Measurements from ENCODE around the gene ATG2B.

Gene ATG2B

DNA sequence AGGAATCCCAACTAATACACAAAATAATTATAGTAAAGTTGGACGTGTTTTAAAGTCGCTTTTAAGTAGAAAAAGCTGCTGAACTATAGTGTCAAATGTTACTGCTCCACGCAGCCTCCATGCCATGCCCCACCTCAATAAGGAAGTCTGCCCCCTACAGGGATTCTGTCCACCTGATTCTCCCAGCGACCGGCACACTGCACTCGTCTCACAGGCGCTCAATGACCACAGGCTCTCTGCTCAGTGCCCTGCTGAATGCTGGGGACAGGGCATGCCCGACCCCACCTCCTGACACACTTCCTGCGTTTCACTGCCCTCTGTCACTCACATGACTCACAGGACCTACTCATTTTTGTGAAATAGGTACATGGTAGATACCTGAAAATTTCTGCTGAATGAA, 58.2 kb downstream of the ATG2B start:
- no peak for DNase-seq

DNA sequence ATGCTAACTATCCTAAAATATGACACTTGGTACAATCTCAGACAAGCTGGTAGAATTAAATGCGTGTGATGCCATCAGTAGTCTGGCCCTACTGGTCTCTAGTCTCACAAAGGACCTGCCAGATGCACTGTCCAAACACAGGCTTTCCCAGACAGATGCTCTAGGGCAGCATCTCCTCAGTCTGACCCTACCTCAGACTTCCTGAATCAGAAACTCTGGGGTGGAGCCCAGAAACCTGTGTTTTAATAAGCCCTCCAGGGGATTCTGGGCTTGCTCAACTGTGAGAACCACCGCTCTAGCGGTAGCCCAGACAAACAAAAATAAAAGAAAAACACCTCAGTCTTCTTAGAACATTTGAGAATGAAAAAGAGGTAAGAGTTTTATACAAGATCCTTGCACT, 59.2 kb downstream of the ATG2B start:
- DNase-seq = no peak

DNA sequence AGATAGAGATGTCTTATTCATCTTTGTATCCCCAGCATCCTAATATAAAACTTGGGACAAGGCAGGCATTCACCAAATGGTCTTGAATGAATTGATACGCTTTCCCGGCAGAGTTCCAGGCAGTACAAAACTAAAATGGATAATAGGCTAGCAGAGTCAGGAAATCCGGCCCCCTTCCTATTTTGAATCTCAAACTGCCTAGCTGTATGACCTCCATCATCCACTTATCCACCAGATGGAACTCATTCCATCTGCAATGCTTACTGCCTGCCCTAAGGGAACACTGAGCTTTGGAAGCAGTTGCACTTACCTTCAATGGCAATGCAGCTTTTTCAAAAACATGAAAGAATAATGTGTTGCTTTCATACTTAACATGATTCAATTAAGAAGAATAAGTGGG, 63.7 kb downstream of the ATG2B start:
- DNase-seq = no peak

DNA sequence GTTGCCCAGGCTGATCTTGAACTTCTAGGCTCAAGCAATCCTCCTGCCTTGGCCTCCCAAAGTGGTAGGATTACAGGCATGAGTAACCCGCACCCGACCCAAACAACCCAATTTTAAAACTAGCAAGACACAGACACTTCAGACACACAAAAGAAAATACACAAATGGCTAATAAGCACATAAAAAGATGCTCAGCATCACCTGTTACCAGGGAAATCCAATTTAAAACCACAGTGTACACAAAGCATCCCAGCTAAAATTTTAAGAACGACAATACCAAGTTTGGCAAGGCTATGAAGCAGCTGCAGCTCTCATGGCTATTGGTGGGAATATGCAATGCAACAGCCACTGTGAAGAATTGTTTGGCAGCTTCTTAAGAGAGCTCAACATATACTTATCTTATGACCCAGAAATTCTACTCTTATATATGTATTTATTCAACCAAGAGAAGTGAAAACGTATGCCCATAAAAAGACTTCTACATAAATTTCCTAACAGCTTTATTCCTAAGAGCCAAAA, 65.1 kb downstream of the ATG2B start:
- no peak for DNase-seq

DNA sequence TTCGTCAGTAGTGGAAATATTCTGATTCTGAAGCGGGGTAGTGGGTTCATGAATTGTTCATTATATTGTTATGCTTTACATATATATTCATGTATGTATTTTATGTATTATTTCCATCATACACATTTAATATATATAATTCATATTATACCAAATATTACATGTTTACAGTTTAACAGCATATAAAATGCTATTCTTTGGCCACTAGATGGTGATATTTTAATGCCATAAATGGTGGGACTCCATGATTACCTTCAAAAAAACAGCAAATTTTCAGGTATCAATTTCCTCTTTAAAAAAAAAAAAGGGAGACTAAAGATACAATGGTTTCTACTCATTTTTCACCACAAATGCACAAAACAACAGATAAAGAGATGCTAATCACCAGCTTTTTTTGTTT, 66.1 kb downstream of the ATG2B start:
- no peak for DNase-seq

DNA sequence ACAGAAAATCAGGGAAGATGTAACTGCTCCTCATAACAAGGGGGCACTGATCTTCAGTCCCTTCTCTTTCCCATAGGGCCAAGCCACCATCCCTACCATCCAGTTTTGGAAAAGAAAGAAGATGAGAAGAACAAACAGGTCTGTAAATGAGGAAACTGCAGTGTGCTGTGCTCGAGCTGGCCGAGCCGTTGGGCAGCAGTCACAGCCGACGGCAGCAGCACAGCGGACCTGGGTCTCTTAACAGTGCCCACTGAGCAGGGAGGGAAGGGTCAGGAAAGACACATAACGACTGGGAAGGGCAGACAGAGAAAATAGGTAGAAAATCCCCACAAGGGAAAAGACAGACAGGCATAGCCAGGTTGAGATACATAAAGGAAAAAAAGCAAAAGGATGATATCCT, 68.9 kb downstream of the ATG2B start:
- DNase-seq = no peak

DNA sequence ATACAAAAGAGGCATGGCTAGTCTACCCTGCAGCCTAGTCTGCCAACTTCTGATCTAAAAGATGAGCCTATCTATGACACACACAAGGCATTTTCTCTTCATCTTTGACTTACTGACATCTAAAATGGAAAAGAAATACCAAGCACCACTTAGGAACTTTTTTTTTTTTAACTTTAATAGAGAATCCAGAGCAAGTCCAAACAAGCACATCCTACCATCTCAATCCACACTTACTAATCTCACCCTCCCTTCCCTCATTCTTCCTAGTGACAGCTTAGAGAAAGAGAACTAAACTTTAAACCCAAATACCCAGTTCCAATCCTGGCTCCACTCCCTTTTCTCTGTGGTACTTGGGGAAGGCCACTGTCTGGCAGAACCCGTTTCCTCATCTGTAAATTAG, 75.3 kb downstream of the ATG2B start:
- DNase-seq = no peak

DNA sequence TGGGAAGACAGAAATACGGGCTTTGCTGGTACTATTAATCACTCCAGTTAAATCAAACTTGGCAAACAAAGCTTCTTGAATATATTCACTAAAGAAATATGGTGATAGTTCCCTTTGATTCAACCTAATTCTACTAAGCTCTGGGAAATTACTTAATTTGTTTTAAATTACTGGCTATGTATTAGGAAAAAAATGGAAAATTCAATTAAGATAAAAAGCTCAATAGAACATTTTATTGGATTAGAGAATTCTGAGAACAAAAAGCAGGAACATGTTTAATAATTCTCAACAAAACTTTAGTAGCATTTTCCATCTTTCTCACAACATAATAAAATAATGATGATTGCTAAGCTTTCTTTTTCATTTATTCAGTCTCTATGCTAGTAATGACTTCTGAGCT, 76.9 kb downstream of the ATG2B start:
- no peak for DNase-seq

DNA sequence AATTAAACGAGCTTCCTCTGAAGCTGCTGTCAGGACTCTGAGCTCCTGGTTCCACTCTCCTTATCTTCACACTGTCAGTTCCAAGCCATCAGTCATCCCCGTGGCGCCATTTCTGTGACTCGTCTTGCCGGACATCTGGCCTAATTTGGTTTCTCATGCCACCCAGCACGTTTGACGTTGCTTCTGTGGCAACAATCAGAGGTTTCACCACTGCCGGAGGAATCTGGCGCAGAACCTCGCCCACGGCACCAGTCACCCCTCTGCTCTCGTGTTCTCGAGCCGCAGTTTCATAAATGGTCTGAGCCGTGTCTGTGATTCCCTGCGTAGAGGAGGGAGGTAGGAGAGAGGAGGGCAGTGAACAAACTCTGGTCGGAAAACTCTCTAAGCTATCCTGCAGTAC, 77.5 kb downstream of the ATG2B start:
- DNase-seq = no peak

DNA sequence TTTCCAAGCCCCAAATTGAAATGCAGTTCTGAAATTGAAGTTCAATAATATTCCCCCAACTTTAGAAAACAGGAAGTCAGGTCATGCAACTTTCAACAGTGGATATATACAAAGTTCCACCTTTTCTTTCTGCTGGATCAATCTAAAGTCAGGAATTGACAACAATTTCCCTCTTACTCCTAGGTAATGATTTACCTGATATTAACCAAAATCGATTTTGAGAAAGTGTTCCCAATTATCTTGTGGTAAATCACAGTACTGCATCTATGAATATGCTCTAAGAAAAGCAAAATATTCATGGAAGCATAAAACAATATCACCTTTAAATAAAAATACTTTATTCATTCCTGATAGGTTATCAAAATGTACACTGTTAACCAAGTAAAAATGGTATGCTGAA, 78.7 kb downstream of the ATG2B start:
- no peak for DNase-seq

DNA sequence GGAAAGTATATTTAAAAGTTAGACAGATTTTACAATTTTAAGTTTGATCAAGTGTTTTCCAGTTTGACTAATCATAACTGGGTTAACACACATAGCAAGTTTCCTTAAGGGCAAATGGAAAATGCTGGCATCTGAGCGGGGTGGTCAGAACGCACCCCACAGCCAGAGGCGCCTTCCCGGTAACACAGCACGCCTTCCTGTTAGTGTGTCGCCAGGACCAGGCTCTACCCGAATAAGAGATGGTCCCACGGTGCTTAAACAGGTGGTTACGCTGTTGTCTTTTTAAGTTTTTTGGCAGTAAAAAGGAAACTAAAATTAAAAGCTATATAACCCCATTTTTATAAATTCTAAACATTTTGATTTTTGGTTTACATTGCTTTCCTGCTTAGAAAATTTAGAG, 79.1 kb downstream of the ATG2B start:
- no peak for DNase-seq

DNA sequence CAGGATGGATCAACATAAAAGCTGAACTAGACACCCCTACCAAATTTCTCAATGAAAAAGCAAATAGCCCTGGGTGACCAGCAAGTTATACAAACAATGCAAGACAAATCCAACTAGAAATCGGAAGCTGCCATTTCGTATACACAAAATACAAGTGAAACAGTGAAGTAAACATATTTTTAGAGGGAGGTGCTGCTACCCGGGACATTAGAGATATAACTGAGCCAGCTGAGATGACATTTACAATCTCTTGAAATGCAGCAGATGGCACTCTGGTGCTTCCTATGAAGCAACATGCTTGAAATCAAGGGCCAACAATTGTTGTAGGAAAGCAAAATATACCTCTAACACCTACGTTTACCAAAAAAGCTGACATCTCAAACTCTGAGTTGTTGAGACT, 81.7 kb downstream of the ATG2B start:
- DNase-seq = no peak

DNA sequence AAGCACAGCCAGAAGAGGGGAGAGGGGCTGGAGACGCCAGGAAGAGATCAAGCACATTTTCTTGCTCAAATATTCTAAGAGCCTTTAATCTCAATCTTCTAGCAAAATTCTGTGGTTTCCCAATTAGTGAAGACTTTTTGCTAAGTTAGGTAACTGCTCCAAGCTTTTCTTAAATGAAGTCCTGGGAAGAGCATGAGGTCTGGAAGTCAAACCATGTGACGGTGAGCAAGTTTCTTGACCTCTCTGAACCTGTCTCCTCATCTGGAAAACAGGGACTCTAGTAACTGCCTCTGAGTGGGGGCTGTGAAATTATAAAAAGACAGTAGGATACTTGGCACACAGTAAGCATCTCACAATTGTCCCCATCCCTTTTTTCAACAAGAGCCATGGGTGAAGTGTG, 83.0 kb downstream of the ATG2B start:
- no peak for DNase-seq

DNA sequence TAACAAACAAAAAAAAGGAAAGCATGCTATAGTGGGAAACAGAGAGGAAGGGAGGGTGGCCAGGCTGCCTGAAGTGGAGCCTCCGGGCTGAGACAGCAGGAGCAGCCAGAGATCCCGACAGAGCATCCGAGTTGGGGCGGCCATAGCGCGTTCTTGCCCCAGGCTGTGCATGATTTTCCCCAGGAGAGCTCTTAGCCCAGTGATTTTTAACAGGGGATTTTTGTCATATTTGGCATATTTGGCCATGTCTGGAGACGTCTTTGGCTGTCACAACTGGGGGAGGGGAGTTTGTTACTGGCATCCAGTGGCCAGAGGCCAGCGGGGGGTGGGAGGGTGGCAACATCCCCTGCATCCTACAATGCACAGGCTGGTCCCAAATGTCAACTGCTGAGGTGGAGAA, 83.6 kb downstream of the ATG2B start:
- DNase-seq = no peak

DNA sequence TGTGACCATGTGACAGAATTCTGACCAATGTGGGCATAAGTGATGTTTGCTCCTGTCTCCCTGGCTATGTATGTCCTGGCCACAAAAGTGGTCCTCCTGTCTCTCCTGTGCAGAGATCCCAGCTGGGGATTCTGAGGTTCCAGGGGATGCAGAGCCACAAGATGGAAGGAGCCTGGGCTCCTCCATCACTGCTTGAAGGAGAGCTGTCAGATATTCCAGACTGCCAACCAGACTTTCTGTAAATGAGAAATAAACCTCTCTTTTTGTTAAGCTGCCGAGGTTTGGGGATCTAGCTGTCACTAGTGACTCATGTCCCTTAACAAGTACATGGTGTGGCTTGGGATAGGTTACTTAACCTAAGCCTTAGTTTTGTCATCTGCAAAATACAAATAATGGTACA, 85.3 kb downstream of the ATG2B start:
- no peak for DNase-seq

DNA sequence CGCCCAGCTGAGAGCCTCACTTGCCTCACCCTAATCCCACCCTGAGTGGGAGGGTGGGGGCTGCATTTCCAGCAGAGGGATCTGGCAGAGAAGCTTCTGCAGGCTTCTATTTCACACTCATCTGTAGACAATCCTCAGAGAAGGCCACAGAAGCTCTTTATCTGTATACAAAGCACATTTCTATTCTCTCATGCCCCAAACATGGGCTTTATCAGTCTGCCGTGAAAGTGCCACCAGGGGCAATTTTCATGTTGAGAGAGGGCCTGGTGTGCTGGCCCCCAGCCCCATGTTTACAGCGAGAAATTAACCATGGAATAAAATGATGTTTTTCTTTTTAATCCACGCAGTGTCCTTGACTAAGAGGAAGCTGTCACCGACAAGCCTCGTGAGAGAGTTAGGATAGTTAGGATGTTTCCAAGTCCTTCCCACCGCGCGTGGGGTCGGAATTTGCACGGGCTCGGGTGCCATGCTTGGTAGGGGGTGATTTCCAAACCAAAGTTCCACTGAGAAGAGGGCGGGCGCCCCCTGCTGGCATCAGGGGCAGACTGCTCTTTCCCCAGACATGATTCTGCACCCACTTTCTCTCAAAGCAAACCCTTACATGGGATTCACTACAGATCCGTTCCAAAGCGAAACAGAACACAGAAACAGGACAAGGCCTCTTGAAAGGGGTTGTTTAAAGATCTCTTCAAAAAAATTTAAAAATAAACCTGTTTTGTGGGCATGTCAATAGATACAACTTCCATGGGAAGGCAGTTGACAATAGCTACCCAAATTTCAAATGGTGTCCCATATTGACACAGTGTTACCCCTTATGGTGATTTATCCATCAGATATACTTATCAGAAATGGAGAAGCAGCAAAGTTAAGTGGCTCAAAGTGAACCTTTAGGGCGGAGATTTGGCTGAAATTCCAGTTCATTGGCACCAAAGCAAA, 87.7 kb downstream of the ATG2B start:
- peak; percentile 9 to 18 for DNase-seq

DNA sequence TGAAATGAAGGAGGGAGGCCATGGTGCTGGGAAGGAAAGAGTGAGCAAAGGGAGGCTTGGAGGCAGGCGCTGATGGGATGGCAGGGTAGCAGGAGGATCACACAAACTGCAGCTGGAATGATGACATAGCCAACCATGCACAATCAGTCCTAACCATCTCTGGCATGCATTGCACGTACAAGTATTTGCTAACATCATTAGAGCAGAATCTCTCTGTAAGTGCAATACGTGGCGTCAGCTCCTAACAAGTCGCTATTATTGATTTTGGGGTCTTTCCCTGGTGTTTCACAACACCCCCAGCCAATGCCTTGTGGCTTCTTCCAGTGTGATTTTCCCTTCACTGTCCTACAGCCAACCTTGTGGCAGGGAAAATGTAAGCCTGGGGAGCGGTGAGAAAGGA, 88.6 kb downstream of the ATG2B start:
- DNase-seq = no peak

DNA sequence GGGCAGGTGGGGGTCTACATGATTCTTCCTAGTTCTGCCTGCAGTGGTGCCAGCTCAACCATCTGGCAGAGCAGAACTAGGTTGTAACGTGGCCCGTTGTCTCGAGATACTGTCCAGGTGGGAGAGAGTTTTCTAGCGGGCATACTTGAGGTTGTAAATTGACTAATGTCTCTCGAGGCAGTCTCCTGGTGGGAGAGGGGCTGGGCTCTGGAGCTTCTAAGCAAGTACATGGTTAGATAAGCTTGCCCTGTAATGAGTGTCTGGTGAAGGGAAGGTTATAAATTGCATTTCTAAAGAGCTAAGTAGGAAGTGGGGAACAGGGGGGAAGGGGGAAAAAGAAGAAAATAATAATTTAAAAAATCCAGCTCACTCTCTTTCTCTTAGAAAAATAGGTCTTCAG, 89.0 kb downstream of the ATG2B start:
- DNase-seq = no peak

DNA sequence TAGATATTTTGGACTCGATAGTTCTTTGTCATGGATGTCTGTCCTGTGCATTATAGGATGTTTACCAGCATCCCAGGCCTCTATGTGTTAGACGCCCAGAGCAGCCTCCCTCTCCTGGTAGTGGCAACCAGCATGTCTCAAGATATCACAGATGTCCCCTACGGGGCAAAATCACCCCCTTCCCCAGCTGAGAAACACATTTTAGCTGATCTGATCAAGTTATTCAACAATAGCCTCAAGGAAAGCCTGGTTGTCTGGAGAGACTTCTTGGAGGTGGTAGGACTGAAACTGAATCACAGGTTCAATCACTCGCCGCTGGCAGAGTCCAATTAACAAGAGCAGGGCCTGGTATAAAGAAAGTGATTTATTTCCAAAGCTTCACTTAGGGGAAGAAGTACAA, 89.5 kb downstream of the ATG2B start:
- no peak for DNase-seq

DNA sequence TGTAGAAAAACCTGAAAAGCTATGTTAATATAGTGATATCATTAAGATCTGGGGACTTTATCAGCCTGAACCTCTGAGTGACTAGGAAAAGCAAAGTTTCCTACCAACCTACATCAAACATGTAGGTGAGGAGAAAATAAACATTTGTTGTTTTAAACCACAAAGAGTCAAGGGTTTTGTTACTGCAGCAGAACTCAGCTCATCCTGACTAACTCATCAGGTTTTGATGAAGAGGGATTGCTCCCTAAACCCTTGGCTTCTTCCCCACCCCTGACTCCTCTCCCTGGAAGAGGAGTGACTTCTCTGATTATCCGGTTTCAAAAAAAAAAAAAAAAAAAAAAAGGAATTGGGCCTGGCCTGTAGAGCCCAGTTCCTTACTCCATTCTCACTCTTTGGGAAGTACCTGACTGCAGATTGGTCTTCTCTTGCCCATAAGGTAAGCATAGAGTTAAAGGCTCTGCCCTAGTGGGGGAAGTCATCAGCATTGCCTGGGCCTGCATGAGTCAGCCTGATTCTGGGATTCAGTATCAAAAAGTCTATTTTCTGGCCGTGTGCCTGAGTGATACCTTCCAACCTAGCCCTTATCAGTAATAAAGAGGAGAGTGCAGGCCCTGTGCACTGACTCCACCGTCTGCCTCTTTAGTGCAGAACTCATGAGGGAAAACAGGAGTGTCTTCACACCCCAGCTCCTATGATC, 90.2 kb downstream of the ATG2B start:
- no peak for DNase-seq

DNA sequence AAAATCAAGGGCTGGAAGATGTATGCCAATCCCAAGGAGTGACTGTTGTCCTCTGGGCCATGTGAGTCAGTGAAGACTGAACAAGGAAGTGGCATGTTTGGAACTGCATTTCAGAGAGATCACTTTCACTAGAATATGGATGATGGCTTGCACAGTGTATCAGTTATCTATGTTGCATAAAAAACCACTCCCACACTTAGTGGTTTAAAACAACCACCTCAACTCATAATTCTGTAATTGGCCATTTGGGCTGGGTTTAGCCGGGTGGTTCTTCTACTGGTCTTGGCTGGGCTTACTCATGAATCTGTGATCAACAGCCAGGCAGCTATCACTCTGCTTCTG, 91.7 kb downstream of the ATG2B start:
- no peak for DNase-seq

DNA sequence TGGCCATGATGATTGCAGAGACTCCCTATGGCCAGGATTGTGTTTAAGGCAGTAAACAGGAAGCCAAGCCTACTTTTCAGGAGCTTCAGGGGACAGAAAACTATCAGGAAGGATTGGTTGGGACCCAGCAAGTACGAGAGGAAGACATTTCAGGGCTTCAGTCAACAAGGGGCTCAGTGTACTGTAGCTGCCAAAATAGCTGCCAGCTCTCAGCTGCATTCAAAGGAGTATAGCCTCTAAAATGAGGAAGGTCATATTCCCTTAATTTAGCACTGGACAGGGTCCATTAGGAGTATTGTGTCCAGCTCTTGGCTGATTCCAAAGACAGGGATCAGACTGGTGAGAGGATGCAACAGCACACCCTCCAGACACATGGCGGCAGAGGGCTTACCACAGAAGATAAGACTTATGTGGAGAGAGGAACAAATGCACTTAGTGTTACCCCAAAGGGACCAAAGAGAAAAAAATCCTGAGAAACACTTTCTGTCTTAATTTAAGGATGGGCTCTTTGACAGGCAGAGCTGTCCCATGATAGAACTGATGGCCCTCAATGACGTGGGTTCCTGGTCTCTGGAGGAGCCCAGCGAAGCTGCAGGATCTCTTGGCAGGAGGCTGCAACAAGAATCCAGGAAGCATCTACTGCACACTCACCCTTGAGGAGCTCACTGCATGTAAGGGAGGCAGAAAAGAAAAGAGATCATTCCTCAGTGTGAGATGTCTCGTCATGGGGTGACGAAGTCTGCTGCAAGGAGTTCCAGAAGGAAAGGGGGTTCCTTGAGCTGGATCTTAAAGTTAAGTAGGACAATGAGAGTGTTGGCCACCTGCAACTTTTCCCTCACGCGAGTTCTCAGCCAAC, 92.3 kb downstream of the ATG2B start:
- DNase-seq = no peak

DNA sequence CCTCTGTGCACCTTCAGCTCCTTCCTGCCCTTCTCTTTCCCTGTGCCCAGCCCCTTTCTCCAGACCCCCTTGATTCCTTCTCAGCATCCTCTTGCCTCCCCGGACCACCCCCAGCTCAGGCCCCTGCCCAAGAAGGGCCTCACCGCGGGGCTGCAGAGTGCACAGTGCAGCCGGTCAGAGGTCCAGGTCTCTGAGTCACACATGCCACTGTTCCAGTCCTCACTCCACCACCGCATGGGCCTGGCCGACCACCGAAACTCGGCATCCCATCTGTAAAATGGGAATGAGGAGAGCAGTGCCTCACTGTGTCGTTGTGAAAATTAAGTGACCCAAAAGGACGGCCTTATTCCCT, 93.8 kb downstream of the ATG2B start:
- DNase-seq = no peak
